K562 (cell line): Measurements from ENCODE around the gene RPL14. TPM values are rescaled to one million over a fixed set of nuclear protein-coding genes. Genes with fewer than 3 reads are reported as not detected.

Experiments
- ATF7 ChIP-seq: fragments of 450-650 bp; IDR thresholded peaks from 2 replicates; pipeline ENCODE4 v1.7.1; 2014; ENCODE audit warnings: mild to moderate bottlenecking, moderate library complexity
- CSDE1 ChIP-seq, 2 experiments: fragments of 450-650 bp; IDR thresholded peaks; 2 replicates each; pipeline ENCODE4 v1.6.1; 2016; ENCODE audit warnings: mild to moderate bottlenecking in 1 of 2
- CXXC5 ChIP-seq: fragments of 250-450 bp; sonication (Bioruptor Pico); IDR thresholded peaks from 2 replicates; pipeline ENCODE4 v1.8.0; 2022; ENCODE audit warnings: inconsistent platforms, mild to moderate bottlenecking, moderate library complexity
- HEY1 ChIP-seq: fragments of 250-450 bp; sonication (Bioruptor Pico); IDR thresholded peaks from 2 replicates; pipeline ENCODE4 v1.5.0; 2020; ENCODE audit warnings: mild to moderate bottlenecking, moderate library complexity, borderline replicate concordance
- KLF10 ChIP-seq: fragments of 250-450 bp; sonication (Bioruptor Pico); IDR thresholded peaks from 2 replicates; pipeline ENCODE4 v1.6.1; 2021; ENCODE audit warnings: matching md5 sums
- MEF2A ChIP-seq: IDR thresholded peaks from 2 replicates; pipeline ENCODE4 v1.6.1; 2011; ENCODE audit warnings: low read depth, mild to moderate bottlenecking, low read length, moderate library complexity; ENCODE audit not compliant: control insufficient read depth
- MXI1 ChIP-seq: IDR thresholded peaks from 2 replicates; pipeline ENCODE4 v1.6.1; 2011; ENCODE audit warnings: low read depth, mild to moderate bottlenecking, improper control_type of control experiment, low read length
- SMARCB1 ChIP-seq: IDR thresholded peaks from 2 replicates; pipeline ENCODE4 v1.6.1; 2011; ENCODE audit warnings: improper control_type of control experiment, low read depth; ENCODE audit not compliant: insufficient read length
- TAF9B ChIP-seq: fragments of 450-650 bp; IDR thresholded peaks from 2 replicates; pipeline ENCODE4 v1.6.1; 2018; ENCODE audit warnings: mild to moderate bottlenecking; ENCODE audit not compliant: partially characterized antibody
- YY1 ChIP-seq, 3 experiments: IDR thresholded peaks; 2 replicates each; pipeline ENCODE4 v1.6.1; 2011; ENCODE audit warnings: low read length in 2 of 3, mild to moderate bottlenecking in 2 of 3, moderate library complexity in 2 of 3, borderline replicate concordance in 1 of 3, control low read depth in 1 of 3, low read depth in 1 of 3; ENCODE audit not compliant: insufficient read depth in 3 of 3, insufficient replicate concordance in 2 of 3, control insufficient read depth in 1 of 3, insufficient read length in 1 of 3; ENCODE audit errors: extremely low read depth in 1 of 3
- polyA plus RNA-seq, 8 experiments: library from polyadenylated mRNA; depleted of rRNA in 4 of 8; stranded (reverse) in 5 of 8; unstranded in 3 of 8; fragments of >200 nt; fragmentation: Nextera tagmentation in 2 of 8; fragmentation: Illumina TruSeq in 1 of 8; extraction: Ambion mirVana in 2 of 8; extraction: Trizol in 1 of 8; gene quantifications; 2 replicates each; pipeline versions ENCODE4 v1.2.1 to v1.2.3, GENCODE V29; 2011 to 2014; ENCODE audit warnings: inconsistent platforms in 1 of 8, missing spikeins in 1 of 8
- total RNA-seq, 7 experiments: library from RNA; depleted of rRNA in 6 of 7; stranded (reverse); fragments of >200 nt in 6 of 7; fragmentation: Illumina TruSeq in 2 of 7; extraction: Trizol in 2 of 7; gene quantifications; 2 replicates each; pipeline versions ENCODE4 v1.2.1 to v1.2.3, GENCODE V29; 2011 to 2021; ENCODE audit warnings: low replicate concordance in 1 of 7
- TF ChIP-seq, protein P1 (sequence below): fragments of 450-650 bp; IDR thresholded peaks from 2 replicates; pipeline ENCODE4 v1.7.0; 2016; ENCODE audit warnings: borderline replicate concordance
- TF ChIP-seq, protein P2 (sequence below): sonication (generic); formaldehyde crosslinking; IDR thresholded peaks from 2 replicates; pipeline ENCODE4 v1.8.0; 2022; ENCODE audit warnings: mild to moderate bottlenecking, missing genetic modification reagents
- TF ChIP-seq, protein P3 (sequence below): fragments of 450-650 bp; IDR thresholded peaks from 2 replicates; pipeline ENCODE4 v1.6.1; 2016; ENCODE audit warnings: low read depth, mild to moderate bottlenecking, moderate library complexity
- TF ChIP-seq, protein P4 (sequence below): fragments of 450-650 bp; formaldehyde crosslinking; conservative IDR thresholded peaks from 2 replicates; pipeline ENCODE4 v1.4.0; 2022; ENCODE audit warnings: mild to moderate bottlenecking, missing genetic modification characterization
- TF ChIP-seq, protein P5 (sequence below), 2 experiments: fragments of 200-800 bp in 1 of 2; sonication (Bioruptor generic) in 1 of 2; sonication (generic) in 1 of 2; formaldehyde crosslinking in 1 of 2; IDR thresholded peaks in 1 of 2; conservative IDR thresholded peaks in 1 of 2; 2 replicates each; pipeline versions ENCODE4 v1.5.0 to v1.6.1; 2016 to 2020; ENCODE audit warnings: missing compliant biosample characterization in 1 of 2, missing genetic modification characterization in 1 of 2, missing genetic modification reagents in 1 of 2

The RPL14 gene
- total and polyA plus RNA-seq, 9 of the 15 experiments (the other 6 are each of a cell fraction or from before 2014, with no cell fraction given): 851 to 4,649 (median 2,133) TPM

DNA sequence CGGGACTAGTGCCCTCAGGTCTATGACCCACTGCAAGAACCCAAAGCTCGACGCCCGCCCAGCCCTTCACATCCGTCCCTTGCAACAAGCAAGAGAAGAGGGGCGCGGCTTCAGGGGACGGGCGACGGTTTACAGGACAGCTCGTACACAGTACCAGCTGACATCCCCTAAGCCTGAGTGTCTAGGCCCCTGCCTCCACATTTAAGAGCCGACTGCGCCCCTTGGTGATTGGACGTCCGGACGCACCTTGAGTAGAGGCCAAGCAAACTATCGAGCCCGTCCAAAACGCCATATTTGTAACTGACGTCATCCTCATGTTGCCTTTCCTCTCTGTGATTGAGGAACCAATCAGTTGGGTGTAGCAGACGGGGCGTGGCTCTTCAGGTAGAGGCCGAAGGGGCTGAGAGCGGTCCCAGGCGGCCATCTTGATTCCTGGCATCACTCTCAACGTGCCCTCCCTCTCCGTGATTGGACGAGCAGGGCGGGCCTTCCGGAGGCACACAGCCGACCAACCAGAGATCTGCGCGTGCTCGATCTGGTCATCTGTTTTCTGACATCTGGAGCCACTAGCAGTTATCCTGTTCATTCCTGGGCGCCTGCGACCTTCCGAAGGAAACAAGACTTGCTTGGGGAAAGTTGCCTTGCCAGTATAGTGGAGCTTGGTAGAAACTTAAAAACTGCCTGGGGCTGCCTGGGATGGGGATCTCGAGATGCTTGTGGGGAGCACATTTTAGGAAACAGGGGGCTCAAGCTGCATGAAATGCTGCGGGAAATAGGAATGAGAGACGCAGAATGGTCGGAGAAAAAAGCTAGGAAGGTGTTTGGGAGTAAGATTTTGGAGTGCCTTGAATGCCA lies 4.0 kb upstream of the RPL14 start (continued):
- TF ChIP-seq, protein P1, sequence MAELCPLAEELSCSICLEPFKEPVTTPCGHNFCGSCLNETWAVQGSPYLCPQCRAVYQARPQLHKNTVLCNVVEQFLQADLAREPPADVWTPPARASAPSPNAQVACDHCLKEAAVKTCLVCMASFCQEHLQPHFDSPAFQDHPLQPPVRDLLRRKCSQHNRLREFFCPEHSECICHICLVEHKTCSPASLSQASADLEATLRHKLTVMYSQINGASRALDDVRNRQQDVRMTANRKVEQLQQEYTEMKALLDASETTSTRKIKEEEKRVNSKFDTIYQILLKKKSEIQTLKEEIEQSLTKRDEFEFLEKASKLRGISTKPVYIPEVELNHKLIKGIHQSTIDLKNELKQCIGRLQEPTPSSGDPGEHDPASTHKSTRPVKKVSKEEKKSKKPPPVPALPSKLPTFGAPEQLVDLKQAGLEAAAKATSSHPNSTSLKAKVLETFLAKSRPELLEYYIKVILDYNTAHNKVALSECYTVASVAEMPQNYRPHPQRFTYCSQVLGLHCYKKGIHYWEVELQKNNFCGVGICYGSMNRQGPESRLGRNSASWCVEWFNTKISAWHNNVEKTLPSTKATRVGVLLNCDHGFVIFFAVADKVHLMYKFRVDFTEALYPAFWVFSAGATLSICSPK: no peak
- TF ChIP-seq KLF10 (CRISPR knock-in tag) (no peak), ATF7 (peak; percentile 100), TAF9B (peak; percentile 87), YY1 (IDR thresholded peaks at IDR 0.05; ENCODE audit: borderline replicate concordance in 1 of 3, control insufficient read depth in 1 of 3, extremely low read depth in 1 of 3, insufficient read depth in 3 of 3, insufficient read length in 1 of 3, insufficient replicate concordance in 2 of 3, low read depth in 1 of 3, low read length in 2 of 3) (peak; percentile 98 to 100 (median 99)), SMARCB1 (no peak), MXI1 (peak; percentile 56; the same call in 1 of the 2 replicates), CXXC5 (CRISPR knock-in tag) (peak; percentile 74), HEY1 (no peak), CSDE1 (IDR thresholded peaks at IDR 0.05) (no peak), MEF2A (no peak)
- TF ChIP-seq, protein P2, sequence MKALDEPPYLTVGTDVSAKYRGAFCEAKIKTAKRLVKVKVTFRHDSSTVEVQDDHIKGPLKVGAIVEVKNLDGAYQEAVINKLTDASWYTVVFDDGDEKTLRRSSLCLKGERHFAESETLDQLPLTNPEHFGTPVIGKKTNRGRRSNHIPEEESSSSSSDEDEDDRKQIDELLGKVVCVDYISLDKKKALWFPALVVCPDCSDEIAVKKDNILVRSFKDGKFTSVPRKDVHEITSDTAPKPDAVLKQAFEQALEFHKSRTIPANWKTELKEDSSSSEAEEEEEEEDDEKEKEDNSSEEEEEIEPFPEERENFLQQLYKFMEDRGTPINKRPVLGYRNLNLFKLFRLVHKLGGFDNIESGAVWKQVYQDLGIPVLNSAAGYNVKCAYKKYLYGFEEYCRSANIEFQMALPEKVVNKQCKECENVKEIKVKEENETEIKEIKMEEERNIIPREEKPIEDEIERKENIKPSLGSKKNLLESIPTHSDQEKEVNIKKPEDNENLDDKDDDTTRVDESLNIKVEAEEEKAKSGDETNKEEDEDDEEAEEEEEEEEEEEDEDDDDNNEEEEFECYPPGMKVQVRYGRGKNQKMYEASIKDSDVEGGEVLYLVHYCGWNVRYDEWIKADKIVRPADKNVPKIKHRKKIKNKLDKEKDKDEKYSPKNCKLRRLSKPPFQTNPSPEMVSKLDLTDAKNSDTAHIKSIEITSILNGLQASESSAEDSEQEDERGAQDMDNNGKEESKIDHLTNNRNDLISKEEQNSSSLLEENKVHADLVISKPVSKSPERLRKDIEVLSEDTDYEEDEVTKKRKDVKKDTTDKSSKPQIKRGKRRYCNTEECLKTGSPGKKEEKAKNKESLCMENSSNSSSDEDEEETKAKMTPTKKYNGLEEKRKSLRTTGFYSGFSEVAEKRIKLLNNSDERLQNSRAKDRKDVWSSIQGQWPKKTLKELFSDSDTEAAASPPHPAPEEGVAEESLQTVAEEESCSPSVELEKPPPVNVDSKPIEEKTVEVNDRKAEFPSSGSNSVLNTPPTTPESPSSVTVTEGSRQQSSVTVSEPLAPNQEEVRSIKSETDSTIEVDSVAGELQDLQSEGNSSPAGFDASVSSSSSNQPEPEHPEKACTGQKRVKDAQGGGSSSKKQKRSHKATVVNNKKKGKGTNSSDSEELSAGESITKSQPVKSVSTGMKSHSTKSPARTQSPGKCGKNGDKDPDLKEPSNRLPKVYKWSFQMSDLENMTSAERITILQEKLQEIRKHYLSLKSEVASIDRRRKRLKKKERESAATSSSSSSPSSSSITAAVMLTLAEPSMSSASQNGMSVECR: no peak; the same call in none of the 2 replicates
- TF ChIP-seq, protein P3, sequence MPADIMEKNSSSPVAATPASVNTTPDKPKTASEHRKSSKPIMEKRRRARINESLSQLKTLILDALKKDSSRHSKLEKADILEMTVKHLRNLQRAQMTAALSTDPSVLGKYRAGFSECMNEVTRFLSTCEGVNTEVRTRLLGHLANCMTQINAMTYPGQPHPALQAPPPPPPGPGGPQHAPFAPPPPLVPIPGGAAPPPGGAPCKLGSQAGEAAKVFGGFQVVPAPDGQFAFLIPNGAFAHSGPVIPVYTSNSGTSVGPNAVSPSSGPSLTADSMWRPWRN: no peak
- TF ChIP-seq, protein P4, sequence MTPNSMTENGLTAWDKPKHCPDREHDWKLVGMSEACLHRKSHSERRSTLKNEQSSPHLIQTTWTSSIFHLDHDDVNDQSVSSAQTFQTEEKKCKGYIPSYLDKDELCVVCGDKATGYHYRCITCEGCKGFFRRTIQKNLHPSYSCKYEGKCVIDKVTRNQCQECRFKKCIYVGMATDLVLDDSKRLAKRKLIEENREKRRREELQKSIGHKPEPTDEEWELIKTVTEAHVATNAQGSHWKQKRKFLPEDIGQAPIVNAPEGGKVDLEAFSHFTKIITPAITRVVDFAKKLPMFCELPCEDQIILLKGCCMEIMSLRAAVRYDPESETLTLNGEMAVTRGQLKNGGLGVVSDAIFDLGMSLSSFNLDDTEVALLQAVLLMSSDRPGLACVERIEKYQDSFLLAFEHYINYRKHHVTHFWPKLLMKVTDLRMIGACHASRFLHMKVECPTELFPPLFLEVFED: peak; percentile 51; the same call in 1 of the 2 replicates
- TF ChIP-seq, protein P5, sequence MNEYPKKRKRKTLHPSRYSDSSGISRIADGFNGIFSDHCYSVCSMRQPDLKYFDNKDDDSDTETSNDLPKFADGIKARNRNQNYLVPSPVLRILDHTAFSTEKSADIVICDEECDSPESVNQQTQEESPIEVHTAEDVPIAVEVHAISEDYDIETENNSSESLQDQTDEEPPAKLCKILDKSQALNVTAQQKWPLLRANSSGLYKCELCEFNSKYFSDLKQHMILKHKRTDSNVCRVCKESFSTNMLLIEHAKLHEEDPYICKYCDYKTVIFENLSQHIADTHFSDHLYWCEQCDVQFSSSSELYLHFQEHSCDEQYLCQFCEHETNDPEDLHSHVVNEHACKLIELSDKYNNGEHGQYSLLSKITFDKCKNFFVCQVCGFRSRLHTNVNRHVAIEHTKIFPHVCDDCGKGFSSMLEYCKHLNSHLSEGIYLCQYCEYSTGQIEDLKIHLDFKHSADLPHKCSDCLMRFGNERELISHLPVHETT (CRISPR knock-in tag; conservative IDR thresholded peaks at IDR 0.05 in 1 of 2, IDR thresholded peaks at IDR 0.05 in 1 of 2): 0 out of 4 replicates have a peak, but pooled peaks of 1 of the 2 experiments have one; percentile 8
